ENCODE results near the gene STK32C. TPM values are rescaled to one million over a fixed set of nuclear protein-coding genes. Genes with fewer than 3 reads are reported as not detected.

Gene STK32C
- total RNA-seq, 4 donors from 2014 or later = 1.3 to 5.6 (median 4.7) TPM

- peak in 1 of 2 donors; percentile 18 for DNase-seq (ENCODE audit: low spot score in 2 of 2)
- peaks cover 3% of the 10 kb centered on the region for H3K36me3 ChIP-seq
- H3K9me3 ChIP-seq = no peaks in the 10 kb centered on the region
- no peaks in the 10 kb centered on the region for H3K27me3 ChIP-seq
- no peak overlapping the region for H3K4me3 ChIP-seq
- no peak overlapping the region for H3K27ac ChIP-seq
- no peak for TF ChIP-seq POLR2AphosphoS5 (IDR thresholded peaks at IDR 0.05)
- TF ChIP-seq CTCF (IDR thresholded peaks at IDR 0.05) = no peak
- no peak for TF ChIP-seq POLR2A (IDR thresholded peaks at IDR 0.05)
- no peak for TF ChIP-seq EP300 (IDR thresholded peaks at IDR 0.05)
- WGBS = 94% methylated on average over 9 of the region's 9 CpGs
- H3K4me1 ChIP-seq = peaks cover 40% of the 10 kb centered on the region
Observed at GRCh38 chr10:132328106-132328505, 20.4 kb upstream of the STK32C start.

- Histone ChIP-seq H3K4me1 (peaks cover 31% of the 10 kb centered on the region), H3K27ac (no peak overlapping the region), H3K9me3 (no peaks in the 10 kb centered on the region), H3K27me3 (no peaks in the 10 kb centered on the region), H3K36me3 (peaks cover 3% of the 10 kb centered on the region), H3K4me3 (no peak overlapping the region)
- WGBS = 76% methylated on average over 4 of the region's 4 CpGs
- DNase-seq (ENCODE audit: low spot score in 2 of 2) = peak in 1 of 2 donors; percentile 48
- TF ChIP-seq EP300 (IDR thresholded peaks at IDR 0.05) (no peak), CTCF (IDR thresholded peaks at IDR 0.05) (no peak), POLR2AphosphoS5 (IDR thresholded peaks at IDR 0.05) (no peak), POLR2A (IDR thresholded peaks at IDR 0.05) (no peak)
Observed at GRCh38 chr10:132326925-132327324, 19.2 kb upstream of the STK32C start.

GRCh38 chr10:132326344-132326889 lies 18.7 kb upstream of the STK32C start:
- 85% methylated on average over 10 of the region's 11 CpGs for WGBS

GRCh38 chr10:132324186-132324585 lies 16.4 kb upstream of the STK32C start:
- 78% methylated on average over 1 of the region's 1 CpG for WGBS

More at GRCh38 chr10:132326344-132326889, 18.7 kb upstream of the STK32C start:
- Histone ChIP-seq H3K27ac (no peak overlapping the region), H3K4me3 (no peak overlapping the region), H3K9me3 (no peaks in the 10 kb centered on the region), H3K27me3 (no peaks in the 10 kb centered on the region), H3K4me1 (peaks cover 31% of the 10 kb centered on the region), H3K36me3 (peaks cover 3% of the 10 kb centered on the region)
- peak in 1 of 2 donors; percentile 52 for DNase-seq (ENCODE audit: low spot score in 2 of 2)
- TF ChIP-seq POLR2AphosphoS5 (IDR thresholded peaks at IDR 0.05) (no peak), EP300 (IDR thresholded peaks at IDR 0.05) (no peak), CTCF (IDR thresholded peaks at IDR 0.05) (no peak), POLR2A (IDR thresholded peaks at IDR 0.05) (no peak)

More at GRCh38 chr10:132324186-132324585, 16.4 kb upstream of the STK32C start:
- Histone ChIP-seq H3K27me3 (no peaks in the 10 kb centered on the region), H3K36me3 (peaks cover 3% of the 10 kb centered on the region), H3K4me1 (peaks cover 13% of the 10 kb centered on the region), H3K4me3 (no peak overlapping the region), H3K27ac (no peak overlapping the region), H3K9me3 (no peaks in the 10 kb centered on the region)
- DNase-seq (ENCODE audit: low spot score in 2 of 2) = peak in 1 of 2 donors; percentile 4
- TF ChIP-seq POLR2AphosphoS5 (IDR thresholded peaks at IDR 0.05) (no peak), CTCF (IDR thresholded peaks at IDR 0.05) (no peak), POLR2A (IDR thresholded peaks at IDR 0.05) (no peak), EP300 (IDR thresholded peaks at IDR 0.05) (no peak)

Data from suprapubic skin (tissue), 4 donors.